Central memory CD8-positive, alpha-beta T cell (primary cell): ENCODE data around the gene BAZ2A.

Source experiments
- ATAC-seq: fragments of 150-1000 bp; cut with Tn5 transposase; replicated peaks from 2 replicates; pipeline ENCODE4 v1.10.0; 2022; ENCODE audit warnings: mild to moderate bottlenecking, moderate FRiP score, moderate number of reproducible peaks; ENCODE audit not compliant: poor library complexity, severe bottlenecking; ENCODE audit errors: extremely low read depth
- DNase-seq, 2 donors: peaks; one replicate each; pipeline ENCODE4 v3.0.0; 2021; ENCODE audit warnings: low spot score in 2 of 2
- H3K27ac Mint-ChIP-seq: one replicate; pipeline ENCODE4 v1.8.0; 2022; ENCODE audit warnings: low read depth, mild to moderate bottlenecking, moderate library complexity, mixed read lengths
- H3K27me3 Mint-ChIP-seq: one replicate; pipeline ENCODE4 v1.8.0; 2022; ENCODE audit warnings: mixed read lengths
- H3K36me3 Mint-ChIP-seq: one replicate; pipeline ENCODE4 v1.8.0; 2022; ENCODE audit warnings: mild to moderate bottlenecking, moderate library complexity, mixed read lengths; ENCODE audit not compliant: insufficient read depth
- H3K4me1 Mint-ChIP-seq: one replicate; pipeline ENCODE4 v1.8.0; 2022; ENCODE audit warnings: mixed read lengths
- H3K4me3 Mint-ChIP-seq: one replicate; pipeline ENCODE4 v1.8.0; 2022; ENCODE audit warnings: mild to moderate bottlenecking, moderate library complexity, mixed read lengths
- H3K9me3 Mint-ChIP-seq: one replicate; pipeline ENCODE4 v1.8.0; 2022; ENCODE audit warnings: mixed read lengths

The BAZ2A gene

DNA sequence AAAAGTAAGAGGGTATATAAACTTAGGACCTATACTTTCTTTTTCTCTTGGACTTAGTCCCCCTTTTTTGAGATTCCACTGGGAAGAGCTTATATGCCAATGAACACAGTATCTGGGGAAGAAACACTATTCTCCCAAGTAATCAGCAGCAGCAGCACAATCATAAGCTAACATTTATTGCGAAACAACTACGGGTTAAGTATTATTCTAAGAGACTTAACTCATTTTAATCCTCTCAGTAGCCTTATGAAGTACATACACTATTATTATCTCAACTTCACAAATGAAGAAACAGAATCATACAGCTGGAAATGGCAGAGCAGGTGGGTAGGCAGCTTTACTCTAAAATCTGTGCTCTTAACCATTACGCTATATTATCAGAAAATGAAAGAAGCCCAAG, 27.9 kb downstream of the BAZ2A start:
- no peak overlapping the region for H3K27ac Mint-ChIP-seq
- no peaks in the 10 kb centered on the region for H3K27me3 Mint-ChIP-seq
- H3K36me3 Mint-ChIP-seq = peaks cover 88% of the 10 kb centered on the region
- no peaks in the 10 kb centered on the region for H3K4me1 Mint-ChIP-seq
- H3K4me3 Mint-ChIP-seq = no peak overlapping the region
- ATAC-seq = no peak
- DNase-seq = no peak
- no peaks in the 10 kb centered on the region for H3K9me3 Mint-ChIP-seq

DNA sequence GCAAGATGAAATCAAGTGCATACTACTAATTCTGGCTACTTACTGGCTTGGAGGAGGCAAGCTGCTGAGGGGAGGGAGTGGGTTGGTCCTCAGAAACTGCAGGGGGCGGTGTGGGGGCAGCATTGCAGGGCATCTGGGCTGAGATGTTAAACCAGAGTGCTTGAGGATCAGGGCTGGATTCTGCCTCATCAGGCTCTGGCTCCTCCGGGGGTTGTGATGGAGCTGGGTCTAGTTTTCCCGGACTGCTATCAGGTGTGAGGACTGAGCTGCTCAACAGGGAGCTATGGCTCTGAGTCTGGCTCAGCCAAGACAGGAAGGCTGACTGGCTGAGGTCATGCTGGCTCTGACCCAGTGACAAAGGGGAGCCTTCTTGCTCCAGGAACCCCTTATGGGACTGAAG, 28.6 kb downstream of the BAZ2A start:
- no peak overlapping the region for H3K27ac Mint-ChIP-seq
- H3K36me3 Mint-ChIP-seq = peaks cover 87% of the 10 kb centered on the region
- no peak for DNase-seq
- H3K27me3 Mint-ChIP-seq = no peaks in the 10 kb centered on the region
- H3K9me3 Mint-ChIP-seq = no peaks in the 10 kb centered on the region
- no peak overlapping the region for H3K4me3 Mint-ChIP-seq
- peak; percentile 43 for ATAC-seq
- peaks cover 5% of the 10 kb centered on the region for H3K4me1 Mint-ChIP-seq

DNA sequence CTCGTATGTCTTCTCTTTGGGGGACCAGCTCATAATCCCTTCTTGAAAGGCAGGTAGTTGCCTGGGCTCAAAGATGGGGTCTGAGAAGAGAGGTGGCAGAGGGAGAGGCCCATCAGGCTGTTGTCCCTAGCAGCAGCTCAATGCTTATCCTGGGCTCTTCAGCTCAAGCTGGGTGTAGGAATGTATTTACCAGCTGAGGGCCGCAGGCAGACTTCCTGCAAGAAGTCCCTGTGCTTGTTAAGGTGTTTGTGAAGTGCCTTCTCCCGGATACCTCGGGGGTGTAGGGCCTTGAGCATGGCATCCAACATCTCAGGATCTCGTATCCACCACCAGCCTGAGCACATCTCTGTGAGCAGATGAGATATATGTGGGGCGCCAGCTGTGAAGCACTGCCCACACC, 29.4 kb downstream of the BAZ2A start:
- Mint-ChIP-seq H3K4me1 (peaks cover 5% of the 10 kb centered on the region), H3K27ac (no peak overlapping the region), H3K36me3 (peaks cover 81% of the 10 kb centered on the region), H3K9me3 (no peaks in the 10 kb centered on the region), H3K4me3 (no peak overlapping the region), H3K27me3 (no peaks in the 10 kb centered on the region)
- ATAC-seq (no peak), DNase-seq (no peak)

- Mint-ChIP-seq H3K27ac (no peak overlapping the region), H3K36me3 (peaks cover 74% of the 10 kb centered on the region), H3K4me3 (no peak overlapping the region), H3K27me3 (no peaks in the 10 kb centered on the region), H3K9me3 (no peaks in the 10 kb centered on the region), H3K4me1 (peaks cover 5% of the 10 kb centered on the region)
- no peak for DNase-seq
- ATAC-seq = no peak
Observed at GRCh38 chr12:56599797-56600196, 30.3 kb downstream of the BAZ2A start.

DNA sequence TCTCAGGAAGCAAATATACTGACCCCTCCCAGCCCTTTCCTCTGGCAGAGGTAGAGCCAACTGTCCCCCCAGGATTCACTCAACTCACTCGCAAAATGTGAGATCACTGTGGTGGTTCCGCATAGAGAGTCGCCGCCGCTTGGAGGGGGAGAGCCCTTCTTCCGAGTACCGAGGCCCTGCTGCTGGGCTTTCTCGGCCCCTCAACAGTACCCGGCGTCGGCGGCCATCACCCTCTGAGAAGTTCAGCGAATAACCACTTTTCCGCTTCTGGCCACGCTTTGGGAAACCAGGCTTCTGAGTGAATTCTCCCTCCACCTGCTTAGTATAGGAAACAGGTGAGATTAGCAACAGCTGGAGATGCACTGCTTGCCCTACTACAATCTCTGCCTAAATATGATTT, 31.1 kb downstream of the BAZ2A start:
- Mint-ChIP-seq H3K27me3 (no peaks in the 10 kb centered on the region), H3K27ac (no peak overlapping the region), H3K36me3 (peaks cover 68% of the 10 kb centered on the region), H3K4me1 (peaks cover 6% of the 10 kb centered on the region), H3K9me3 (no peaks in the 10 kb centered on the region), H3K4me3 (no peak overlapping the region)
- DNase-seq (no peak), ATAC-seq (no peak)

DNA sequence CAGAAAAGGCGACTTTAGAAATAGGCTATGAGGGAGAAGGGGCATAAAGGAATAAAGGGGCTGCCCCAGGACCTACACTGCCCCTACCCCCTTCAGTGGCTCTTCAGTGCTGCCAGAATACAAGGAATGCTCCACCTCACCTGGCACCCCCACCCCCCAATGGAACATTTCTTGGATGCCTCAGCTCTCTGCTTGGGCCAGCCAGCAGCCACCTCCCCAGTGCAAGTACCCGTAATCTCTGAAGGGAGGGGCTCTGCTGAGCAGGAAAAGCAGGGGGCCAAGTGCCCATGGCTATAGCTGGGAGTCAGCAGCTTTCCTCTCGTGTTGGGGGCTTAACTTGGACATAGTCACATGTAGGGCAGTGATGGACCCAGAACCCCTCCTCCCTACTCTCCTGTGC, 33.3 kb downstream of the BAZ2A start:
- DNase-seq (no peak), ATAC-seq (no peak)
- H3K4me1 Mint-ChIP-seq = peaks cover 9% of the 10 kb centered on the region
- H3K36me3 Mint-ChIP-seq = peaks cover 50% of the 10 kb centered on the region
- H3K27ac Mint-ChIP-seq = no peak overlapping the region
- H3K4me3 Mint-ChIP-seq = no peak overlapping the region
- no peaks in the 10 kb centered on the region for H3K9me3 Mint-ChIP-seq
- H3K27me3 Mint-ChIP-seq = no peaks in the 10 kb centered on the region

GRCh38 chr12:56593909-56594621, 36.1 kb downstream of the BAZ2A start:
- Mint-ChIP-seq H3K4me1 (peaks cover 9% of the 10 kb centered on the region), H3K27me3 (no peaks in the 10 kb centered on the region), H3K27ac (peak overlapping the region; percentile 9), H3K9me3 (no peaks in the 10 kb centered on the region), H3K4me3 (no peak overlapping the region), H3K36me3 (peaks cover 26% of the 10 kb centered on the region)
- ATAC-seq = peak; percentile 52
- peak; percentile 40 to 51 for DNase-seq

DNA sequence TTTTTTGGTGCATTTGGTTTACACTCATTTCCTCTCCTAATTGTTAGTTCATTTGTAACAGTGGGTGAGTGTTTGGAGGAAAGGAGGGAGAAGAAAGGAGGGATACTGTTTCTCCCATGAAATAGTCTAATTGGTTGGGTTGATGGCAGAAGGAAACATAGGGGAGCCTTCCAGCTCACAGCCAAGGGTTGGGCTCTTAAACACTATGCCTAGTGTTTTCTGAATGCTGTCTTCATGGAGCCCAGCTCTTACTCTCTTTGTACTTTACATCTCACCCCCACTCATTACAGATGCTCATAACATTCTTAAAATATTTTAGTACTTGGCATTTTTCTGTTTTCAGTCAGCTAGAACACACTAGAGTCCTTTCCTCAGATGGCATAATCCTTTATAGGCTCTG, 38.2 kb downstream of the BAZ2A start:
- peaks cover 7% of the 10 kb centered on the region for H3K4me1 Mint-ChIP-seq
- H3K36me3 Mint-ChIP-seq = peaks cover 5% of the 10 kb centered on the region
- no peak for DNase-seq
- no peaks in the 10 kb centered on the region for H3K27me3 Mint-ChIP-seq
- H3K9me3 Mint-ChIP-seq = no peaks in the 10 kb centered on the region
- H3K27ac Mint-ChIP-seq = no peak overlapping the region
- no peak overlapping the region for H3K4me3 Mint-ChIP-seq
- no peak for ATAC-seq

DNA sequence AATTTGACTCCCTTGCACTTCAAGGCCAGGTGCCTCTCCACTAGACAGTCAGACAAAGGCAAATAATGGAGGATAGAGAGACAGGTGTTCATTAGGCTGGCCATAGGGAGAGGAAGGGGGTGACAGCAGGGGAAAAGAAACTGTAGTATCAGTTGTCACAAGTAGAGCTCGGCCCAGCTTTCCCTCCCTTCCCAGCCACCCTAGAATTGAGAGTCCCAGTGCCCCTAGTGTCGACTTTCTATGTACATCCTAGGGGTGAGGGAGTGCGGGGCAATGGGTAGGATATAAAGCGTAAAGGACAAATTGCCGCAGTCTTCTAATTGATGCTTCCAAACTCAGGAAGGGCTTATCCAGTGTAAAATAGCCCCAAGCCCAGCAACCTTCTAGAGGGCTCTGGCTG, 39.0 kb downstream of the BAZ2A start:
- Mint-ChIP-seq H3K27ac (no peak overlapping the region), H3K27me3 (no peaks in the 10 kb centered on the region), H3K4me3 (no peak overlapping the region), H3K36me3 (peaks cover 3% of the 10 kb centered on the region), H3K4me1 (peaks cover 5% of the 10 kb centered on the region), H3K9me3 (no peaks in the 10 kb centered on the region)
- DNase-seq = no peak
- ATAC-seq = no peak

DNA sequence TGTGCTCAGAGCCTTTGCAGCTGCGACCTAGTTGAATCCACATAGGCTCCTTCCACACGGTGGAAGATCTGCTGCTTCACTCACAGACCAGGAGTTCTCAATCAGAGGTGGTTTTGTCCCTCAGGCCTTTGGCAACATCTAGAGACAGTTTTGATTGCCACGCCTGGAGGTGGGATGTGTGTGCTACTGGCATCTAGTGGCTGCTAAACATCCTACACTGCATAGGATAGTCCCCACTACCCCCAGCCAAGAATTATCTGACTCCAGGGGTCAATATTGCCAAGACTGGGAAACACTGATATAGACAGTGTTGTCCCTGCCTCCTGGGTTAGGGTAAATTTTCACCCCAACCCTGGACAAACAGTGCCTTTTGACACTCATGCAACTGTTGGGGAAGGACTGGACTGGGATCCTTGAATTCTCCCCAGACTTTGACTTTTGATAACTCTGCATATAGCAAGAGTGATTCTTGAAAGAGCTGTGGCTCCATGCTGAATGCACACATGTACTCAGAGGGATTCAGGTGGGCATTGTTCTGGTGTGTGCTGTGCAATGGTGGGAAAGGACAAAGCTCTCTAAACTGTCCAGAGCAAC, 39.8 kb downstream of the BAZ2A start:
- peak; percentile 56 for ATAC-seq
- Mint-ChIP-seq H3K4me1 (peaks cover 5% of the 10 kb centered on the region), H3K4me3 (no peak overlapping the region), H3K9me3 (no peaks in the 10 kb centered on the region), H3K36me3 (no peaks in the 10 kb centered on the region), H3K27me3 (no peaks in the 10 kb centered on the region), H3K27ac (no peak overlapping the region)
- no peak for DNase-seq

GRCh38 chr12:56589783-56590182, 40.3 kb downstream of the BAZ2A start:
- DNase-seq (no peak), ATAC-seq (no peak)
- H3K4me3 Mint-ChIP-seq = no peak overlapping the region
- no peaks in the 10 kb centered on the region for H3K27me3 Mint-ChIP-seq
- H3K36me3 Mint-ChIP-seq = no peaks in the 10 kb centered on the region
- no peak overlapping the region for H3K27ac Mint-ChIP-seq
- H3K9me3 Mint-ChIP-seq = no peaks in the 10 kb centered on the region
- peaks cover 5% of the 10 kb centered on the region for H3K4me1 Mint-ChIP-seq

DNA sequence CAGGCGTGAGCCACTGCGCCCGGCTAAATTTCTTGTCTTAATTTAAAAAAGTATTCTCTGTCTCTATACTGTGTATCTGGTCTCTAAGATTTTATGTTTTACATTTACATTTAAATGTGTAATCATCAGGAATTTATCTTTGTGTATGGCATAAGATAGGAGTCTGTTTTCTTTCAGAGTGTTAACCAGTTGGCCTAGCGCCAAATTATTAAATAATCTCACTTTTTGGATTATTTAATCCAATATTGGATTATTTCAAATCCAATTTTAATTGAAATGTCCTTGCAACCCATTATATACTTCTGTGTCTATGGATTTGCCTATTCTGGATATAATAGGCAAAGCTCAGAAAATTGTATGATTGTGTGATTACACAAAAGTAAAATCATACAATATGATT, 45.0 kb downstream of the BAZ2A start:
- no peak overlapping the region for H3K27ac Mint-ChIP-seq
- peaks cover 14% of the 10 kb centered on the region for H3K4me1 Mint-ChIP-seq
- H3K27me3 Mint-ChIP-seq = no peaks in the 10 kb centered on the region
- H3K36me3 Mint-ChIP-seq = peaks cover 2% of the 10 kb centered on the region
- ATAC-seq = no peak
- no peaks in the 10 kb centered on the region for H3K9me3 Mint-ChIP-seq
- H3K4me3 Mint-ChIP-seq = no peak overlapping the region
- no peak for DNase-seq

- Mint-ChIP-seq H3K9me3 (no peaks in the 10 kb centered on the region), H3K36me3 (peaks cover 2% of the 10 kb centered on the region), H3K4me1 (peaks cover 14% of the 10 kb centered on the region), H3K27ac (peak overlapping the region; percentile 72), H3K4me3 (peak overlapping the region; percentile 29), H3K27me3 (no peaks in the 10 kb centered on the region)
- DNase-seq = no peak
- peak; percentile 82 for ATAC-seq
Observed at GRCh38 chr12:56581418-56582145, 48.5 kb downstream of the BAZ2A start.
